CD4-positive, alpha-beta T cell treated with Interleukin-6 for 4 hours (primary cell): ENCODE data around the gene ZBTB22.
"Not testable (repeated sequence)": the region's sequence is repeated elsewhere in the genome, so short reads cannot be mapped to it uniquely, and the experiment has no call there.

ENCODE experiments used
- DNase-seq: peaks from one replicate; pipeline ENCODE4 v3.0.0-alpha.2; 2020; ENCODE audit warnings: mixed read lengths

Gene ZBTB22

GRCh38 chr6:33298773-33299236, 18.7 kb downstream of the ZBTB22 start, which contains the start of gene RGL2:
RGL2 (minus strand) TSS chr6:33298942; CDS start chr6:33298610, 332 bp downstream.
- peak; percentile 77 for DNase-seq

- DNase-seq = peak; percentile 62
These were observed 19.4 kb downstream of the ZBTB22 start for GRCh38 chr6:33297956-33298772.

- DNase-seq = no peak
These were observed 20.1 kb downstream of the ZBTB22 start for GRCh38 chr6:33297406-33297955.

GRCh38 chr6:33296797-33297405, 20.6 kb downstream of the ZBTB22 start:
- no peak for DNase-seq

GRCh38 chr6:33295621-33296369, 21.7 kb downstream of the ZBTB22 start:
- no peak for DNase-seq

GRCh38 chr6:33294086-33294823, 23.3 kb downstream of the ZBTB22 start:
- DNase-seq = no peak

- DNase-seq = no peak
These were observed 24.4 kb downstream of the ZBTB22 start for GRCh38 chr6:33292996-33293682.

- DNase-seq = no peak
These were observed 27.1 kb downstream of the ZBTB22 start for GRCh38 chr6:33290459-33290858.

- DNase-seq = no peak
These were observed 27.7 kb downstream of the ZBTB22 start for GRCh38 chr6:33289784-33290315.

GRCh38 chr6:33288921-33289783, 28.4 kb downstream of the ZBTB22 start, which contains the start of the genes PFDN6 and WDR46:
PFDN6 (plus strand) TSS chr6:33289601; CDS start chr6:33289857, 256 bp downstream.
WDR46 (minus strand) TSS chr6:33289239; CDS start chr6:33289170, 69 bp downstream.
- peak; percentile 79 for DNase-seq

- no peak for DNase-seq
These were observed 29.2 kb downstream of the ZBTB22 start for GRCh38 chr6:33288141-33288920.

GRCh38 chr6:33286946-33287914, 30.3 kb downstream of the ZBTB22 start:
- DNase-seq = no peak

- DNase-seq = not testable (repeated sequence)
These were observed 32.3 kb downstream of the ZBTB22 start for GRCh38 chr6:33285214-33285613.

GRCh38 chr6:33280539-33280938, 37.0 kb downstream of the ZBTB22 start:
- DNase-seq = no peak

GRCh38 chr6:33279971-33280511, 37.5 kb downstream of the ZBTB22 start:
- DNase-seq = no peak

GRCh38 chr6:33279257-33279695, 38.3 kb downstream of the ZBTB22 start:
- no peak for DNase-seq

- no peak for DNase-seq
These were observed 38.7 kb downstream of the ZBTB22 start for GRCh38 chr6:33278810-33279209.

GRCh38 chr6:33278392-33278741, 39.2 kb downstream of the ZBTB22 start:
- no peak for DNase-seq
